Daoy (cell line): ENCODE results near the gene TGFBR3. TPM values are rescaled to one million over a fixed set of nuclear protein-coding genes. Genes with fewer than 3 reads are reported as not detected.

Source experiments
- DNase-seq: peaks from one replicate; pipeline ENCODE4 v3.0.0-alpha.2; 2015; ENCODE audit warnings: low read depth
- total RNA-seq: library from RNA; depleted of rRNA; stranded (reverse); fragments of >200 nt; shearing (Covaris generic); gene quantifications from 2 replicates; pipeline ENCODE4 v1.2.3, GENCODE V29; 2014

The TGFBR3 gene
- total RNA-seq, 1 experiment from 2014 or later = 1.6 TPM

DNA sequence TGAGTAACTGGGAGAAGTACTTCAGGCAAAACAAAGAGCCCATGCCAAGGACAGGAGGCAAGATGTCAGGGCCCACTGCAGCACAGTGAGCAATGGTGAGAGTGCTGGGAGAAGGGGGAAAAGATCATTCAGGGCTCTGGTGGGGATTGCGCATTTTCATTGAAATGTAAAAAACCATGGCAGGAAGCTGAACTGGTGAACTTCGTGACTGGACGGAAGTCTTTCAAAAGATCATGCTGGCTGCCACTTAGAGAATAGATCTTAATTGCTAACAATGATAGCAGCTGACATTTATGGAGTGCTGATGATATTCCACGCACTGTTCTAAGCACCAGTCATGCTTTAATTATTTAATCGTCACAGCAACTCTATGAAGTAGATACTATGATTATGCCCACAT, 107.0 kb downstream of the TGFBR3 start:
- no peak for DNase-seq

DNA sequence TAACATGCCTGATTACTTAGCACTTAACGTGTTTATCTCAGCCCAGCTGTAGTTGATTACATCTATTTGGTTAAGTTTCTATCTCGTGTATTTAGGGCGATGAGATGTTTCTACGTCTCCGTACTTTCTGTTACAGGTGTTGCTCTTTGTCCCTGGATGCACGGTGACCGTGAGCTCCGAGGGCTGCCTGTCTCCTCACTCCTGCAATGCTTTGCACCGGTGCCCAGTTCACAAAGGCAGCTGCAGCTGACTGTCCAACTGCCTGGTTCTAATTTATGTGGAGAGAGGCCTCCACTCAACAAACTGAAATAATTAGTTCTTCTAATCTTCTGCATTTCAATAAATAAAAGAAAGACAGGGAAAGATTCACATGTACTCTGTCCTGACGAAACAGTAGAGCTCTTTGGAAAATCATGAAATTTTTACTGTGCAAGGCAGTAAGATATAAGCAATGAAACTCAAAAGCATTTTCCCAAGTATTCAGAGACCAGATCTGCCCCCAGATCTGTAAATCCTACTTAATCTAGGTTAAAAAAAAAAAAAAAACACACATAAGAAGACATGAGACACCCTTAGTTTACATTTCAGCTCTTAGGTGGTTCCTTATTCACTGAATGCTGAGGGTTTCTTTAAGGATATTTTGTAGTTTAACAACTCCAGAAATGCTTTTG, 108.2 kb downstream of the TGFBR3 start:
- no peak for DNase-seq

GRCh38 chr1:91777196-91777595, 108.8 kb downstream of the TGFBR3 start:
- no peak for DNase-seq

GRCh38 chr1:91776068-91776794, 109.7 kb downstream of the TGFBR3 start:
- no peak for DNase-seq

- no peak for DNase-seq
Observed at GRCh38 chr1:91775227-91775626, 110.7 kb downstream of the TGFBR3 start.

GRCh38 chr1:91774520-91775203, 111.3 kb downstream of the TGFBR3 start:
- DNase-seq = no peak

DNA sequence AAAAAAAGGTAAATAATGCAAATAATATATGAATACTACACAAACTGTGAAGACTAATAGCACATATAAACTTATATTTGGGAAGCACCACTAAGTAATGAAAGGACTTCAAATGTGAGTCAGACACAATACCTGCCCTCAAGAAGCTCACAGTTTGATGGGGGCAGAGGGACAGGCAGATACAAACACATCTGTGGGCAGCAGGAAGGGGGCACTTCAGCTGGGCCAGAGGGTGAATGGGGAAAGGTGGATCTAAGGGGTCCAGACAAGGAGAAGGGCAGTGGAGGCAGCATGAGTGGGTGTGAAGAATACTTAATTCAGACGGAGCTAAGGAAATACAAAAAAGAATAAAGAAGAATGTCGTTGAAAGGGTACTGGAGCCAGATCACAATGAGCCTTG, 114.2 kb downstream of the TGFBR3 start:
- no peak for DNase-seq

- DNase-seq = no peak
Observed at GRCh38 chr1:91770667-91771268, 115.2 kb downstream of the TGFBR3 start.

DNA sequence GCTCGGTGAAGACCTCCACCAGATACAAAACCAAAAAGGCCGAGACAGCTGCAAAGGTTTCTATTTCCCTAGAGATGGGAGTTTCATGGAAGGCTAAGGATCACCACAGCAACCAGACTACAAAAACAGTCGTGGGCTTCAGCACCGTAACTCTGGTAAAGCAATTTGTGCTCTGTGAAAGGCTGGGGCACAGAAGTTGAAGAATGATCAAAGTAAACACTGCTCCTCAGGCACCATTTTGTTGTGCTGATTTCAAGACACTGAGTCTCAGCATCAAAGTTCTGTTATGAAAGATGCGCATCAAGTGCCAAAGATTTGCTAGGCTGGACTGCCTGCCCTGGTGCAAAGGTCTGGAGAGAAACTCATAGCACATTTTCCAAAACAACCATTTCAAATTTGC, 116.2 kb downstream of the TGFBR3 start:
- no peak for DNase-seq

DNA sequence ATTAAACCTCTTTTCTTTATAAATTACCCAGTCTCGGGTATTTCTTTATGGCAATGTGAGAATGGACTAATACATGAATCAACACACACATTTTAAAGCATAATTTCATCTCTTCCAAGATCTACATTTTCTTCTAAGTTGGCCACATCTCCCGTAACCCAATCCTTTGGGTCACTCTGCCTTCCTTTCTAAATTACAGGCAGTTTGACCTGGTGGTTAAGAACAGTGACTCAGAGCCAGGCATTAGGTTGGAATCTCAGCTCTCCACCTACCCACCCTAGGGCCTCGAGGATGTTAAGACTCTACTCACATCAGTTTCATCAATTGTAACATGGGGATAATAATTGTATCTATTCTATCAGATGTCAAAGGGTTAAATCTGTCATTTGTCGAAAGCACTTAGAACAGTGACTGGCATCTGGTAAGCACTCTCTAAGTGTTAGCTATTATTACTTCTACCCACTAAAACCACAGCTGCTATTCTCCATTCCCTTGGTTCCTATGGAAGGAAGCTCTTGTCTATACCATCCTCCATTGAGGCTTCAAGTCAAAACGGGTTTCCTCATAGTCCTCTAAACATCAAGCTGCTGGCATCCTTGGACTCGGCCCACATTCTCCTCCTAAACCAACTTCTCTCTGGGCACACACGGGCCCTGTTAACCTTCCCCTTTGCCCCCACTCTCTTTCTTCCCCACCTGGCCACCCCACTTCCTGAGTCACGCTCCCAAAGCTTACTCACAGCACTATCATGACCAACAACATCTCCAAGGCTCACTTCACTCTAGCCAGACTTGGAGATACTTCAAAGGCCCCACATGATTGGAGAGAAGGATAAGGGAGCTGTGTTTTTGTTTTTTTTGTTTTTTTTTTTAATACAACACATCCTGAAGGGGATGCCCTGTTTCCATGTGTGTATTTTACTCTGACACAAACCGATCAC, 116.9 kb downstream of the TGFBR3 start:
- peak; percentile 42 for DNase-seq

DNA sequence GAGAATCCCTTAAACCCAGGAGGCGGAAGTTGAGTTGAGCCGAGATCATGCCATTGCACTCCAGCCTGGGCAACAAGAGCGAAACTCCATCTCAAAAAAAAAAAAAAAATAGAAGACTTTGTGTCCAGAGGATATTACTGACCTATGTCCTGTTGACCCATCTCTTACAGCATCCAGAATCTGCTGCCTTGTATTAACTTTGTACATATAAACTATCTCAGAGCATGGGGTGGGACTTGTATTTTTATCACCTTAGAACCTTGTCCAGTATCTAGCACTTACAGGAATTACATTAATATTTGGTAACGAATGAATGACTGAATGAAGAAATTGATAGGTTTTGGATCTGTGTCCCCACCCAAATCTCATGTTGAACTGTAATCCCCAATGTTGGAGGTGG, 117.8 kb downstream of the TGFBR3 start:
- DNase-seq = no peak

GRCh38 chr1:91766883-91767282, 119.1 kb downstream of the TGFBR3 start:
- no peak for DNase-seq

GRCh38 chr1:91765880-91766443, 120.0 kb downstream of the TGFBR3 start:
- DNase-seq = no peak

- DNase-seq = no peak
Observed at GRCh38 chr1:91765293-91765692, 120.7 kb downstream of the TGFBR3 start.

GRCh38 chr1:91764471-91765115, 121.4 kb downstream of the TGFBR3 start:
- DNase-seq = no peak

DNA sequence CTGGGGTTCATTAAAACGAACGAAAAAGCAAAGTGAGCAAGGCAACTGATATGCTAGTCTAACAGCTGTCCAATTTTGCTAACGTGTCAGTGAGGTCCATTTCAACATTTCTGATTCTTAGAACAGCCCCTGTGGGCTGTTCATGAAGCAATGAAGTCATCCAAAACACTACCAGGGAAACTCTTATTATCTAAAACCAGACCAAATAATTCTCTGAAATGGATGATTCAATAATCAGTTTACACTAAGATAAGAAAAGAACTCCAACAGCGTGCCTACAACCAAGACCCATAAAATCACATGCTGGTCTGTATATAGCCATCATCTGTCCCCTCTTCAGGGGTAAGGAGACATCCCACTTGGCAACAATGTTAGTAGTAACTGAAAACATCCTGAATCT, 122.7 kb downstream of the TGFBR3 start:
- no peak for DNase-seq

DNA sequence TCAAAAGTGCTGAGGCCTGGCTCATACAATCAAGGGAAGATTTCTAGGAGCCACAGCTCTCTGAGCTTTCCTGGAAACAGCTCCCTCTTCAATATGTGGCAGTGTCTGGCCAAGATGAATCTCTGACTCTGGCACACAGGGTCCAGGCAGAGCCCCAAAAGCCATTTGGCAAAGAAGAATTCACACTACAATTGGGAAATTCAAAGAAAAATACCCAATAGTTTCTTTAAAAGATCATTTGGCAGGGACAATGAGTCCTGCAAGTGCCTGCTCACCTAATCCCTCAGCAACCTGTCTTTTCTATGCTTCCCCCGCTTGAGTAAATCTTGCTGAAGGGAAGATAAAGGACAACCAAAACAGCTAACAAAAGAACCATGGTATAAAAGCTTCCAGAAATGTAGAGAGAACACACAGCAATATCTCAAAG, 124.6 kb downstream of the TGFBR3 start:
- no peak for DNase-seq

GRCh38 chr1:91760512-91760911, 125.4 kb downstream of the TGFBR3 start:
- no peak for DNase-seq

- no peak for DNase-seq
Observed at GRCh38 chr1:91759076-91759475, 126.9 kb downstream of the TGFBR3 start.

- no peak for DNase-seq
Observed at GRCh38 chr1:91757763-91758460, 128.0 kb downstream of the TGFBR3 start.
